IPS DF 6.9 (cell line): ENCODE results near the gene BYSL.
A peak's percentile ranks its signal among the peaks of the same experiment; 100 is the strongest.

Experiments used
- DNase-seq: peaks from one replicate; pipeline ENCODE4 v3.0.0-alpha.2; 2013; ENCODE audit warnings: low read depth, low spot score
- H3K27ac ChIP-seq: one replicate; pipeline ENCODE4 v1.5.1; 2013; ENCODE audit warnings: low read length, control low read depth
- H3K27me3 ChIP-seq: 2 replicates; pipeline ENCODE4 v1.6.1; 2013; ENCODE audit warnings: mild to moderate bottlenecking, low read length; ENCODE audit not compliant: control insufficient read depth, insufficient read depth
- H3K36me3 ChIP-seq: 2 replicates; pipeline ENCODE4 v1.6.1; 2013; ENCODE audit warnings: low read length; ENCODE audit not compliant: control insufficient read depth, insufficient read depth
- H3K4me1 ChIP-seq: 2 replicates; pipeline ENCODE4 v1.6.1; 2013; ENCODE audit warnings: low read length; ENCODE audit not compliant: control insufficient read depth, insufficient read depth
- H3K4me3 ChIP-seq: 2 replicates; pipeline ENCODE4 v1.5.1; 2013; ENCODE audit warnings: mild to moderate bottlenecking, low read length
- H3K9me3 ChIP-seq: 2 replicates; pipeline ENCODE4 v1.6.1; 2013; ENCODE audit warnings: low read length, inconsistent platforms; ENCODE audit not compliant: control insufficient read depth, insufficient read depth
- WGBS: extraction: QIAGEN DNeasy Blood & Tissue Kit; methylation state at CpG from one replicate; pipeline ENCODE4 v1.1.7; 2013; ENCODE audit warnings: mixed read lengths, missing lambda C conversion rate; ENCODE audit not compliant: insufficient read length, insufficient coverage; 5-methylcytosine and 5-hydroxymethylcytosine counted together

BYSL gene

GRCh38 chr6:41964201-41964887 is 43.0 kb downstream of the BYSL start:
- Histone ChIP-seq H3K4me1 (peaks cover 9% of the 10 kb centered on the region), H3K9me3 (no peaks in the 10 kb centered on the region), H3K27me3 (no peaks in the 10 kb centered on the region), H3K36me3 (no peaks in the 10 kb centered on the region), H3K27ac (no peak overlapping the region), H3K4me3 (no peak overlapping the region)
- DNase-seq = no peak
- no CpG with 5 or more reads among the region's 2 CpGs for whole genome bisulfite sequencing

DNA sequence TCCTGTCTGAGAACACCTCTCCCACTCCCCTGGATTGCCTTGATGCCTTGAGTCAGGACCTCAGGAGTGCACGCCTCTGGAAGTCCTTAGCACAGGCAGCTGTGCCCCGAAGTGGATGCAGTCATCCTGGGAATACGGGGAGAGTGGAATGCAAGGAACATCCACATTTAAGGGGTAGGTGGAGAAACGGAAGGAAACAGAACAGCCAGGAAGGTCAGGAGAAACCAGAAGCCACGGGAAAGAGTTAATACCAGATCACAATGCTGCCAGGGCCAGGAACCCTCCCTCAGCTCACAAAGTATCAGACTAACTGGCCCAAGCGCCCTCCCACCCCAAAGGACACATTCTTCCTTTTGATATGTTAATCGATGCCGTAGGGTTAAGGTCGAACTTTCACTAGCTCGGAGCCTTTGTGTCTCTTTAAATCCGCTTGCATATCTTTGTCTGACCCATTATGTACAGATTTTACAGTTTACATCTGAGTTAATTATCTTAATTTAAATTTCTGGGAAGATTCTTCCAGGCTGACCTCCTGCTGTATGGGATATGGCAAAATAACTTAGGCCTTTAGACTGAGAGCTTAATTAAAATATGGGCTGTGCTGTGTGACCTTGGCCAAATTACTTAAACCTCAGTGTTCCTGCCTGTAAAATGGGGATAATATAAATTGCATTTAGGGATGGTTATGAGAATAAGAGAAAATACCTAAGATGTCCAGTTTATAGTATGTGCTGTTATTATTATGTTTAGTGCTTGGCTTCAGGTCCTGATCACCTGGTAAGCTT is 44.3 kb downstream of the BYSL start:
- H3K4me1 ChIP-seq = peaks cover 9% of the 10 kb centered on the region
- H3K4me3 ChIP-seq = no peak overlapping the region
- no peaks in the 10 kb centered on the region for H3K27me3 ChIP-seq
- no peaks in the 10 kb centered on the region for H3K9me3 ChIP-seq
- peak; percentile 89 for DNase-seq
- H3K36me3 ChIP-seq = no peaks in the 10 kb centered on the region
- peak overlapping the region; percentile 14 for H3K27ac ChIP-seq
- WGBS = no CpG with 5 or more reads among the region's 11 CpGs

DNA sequence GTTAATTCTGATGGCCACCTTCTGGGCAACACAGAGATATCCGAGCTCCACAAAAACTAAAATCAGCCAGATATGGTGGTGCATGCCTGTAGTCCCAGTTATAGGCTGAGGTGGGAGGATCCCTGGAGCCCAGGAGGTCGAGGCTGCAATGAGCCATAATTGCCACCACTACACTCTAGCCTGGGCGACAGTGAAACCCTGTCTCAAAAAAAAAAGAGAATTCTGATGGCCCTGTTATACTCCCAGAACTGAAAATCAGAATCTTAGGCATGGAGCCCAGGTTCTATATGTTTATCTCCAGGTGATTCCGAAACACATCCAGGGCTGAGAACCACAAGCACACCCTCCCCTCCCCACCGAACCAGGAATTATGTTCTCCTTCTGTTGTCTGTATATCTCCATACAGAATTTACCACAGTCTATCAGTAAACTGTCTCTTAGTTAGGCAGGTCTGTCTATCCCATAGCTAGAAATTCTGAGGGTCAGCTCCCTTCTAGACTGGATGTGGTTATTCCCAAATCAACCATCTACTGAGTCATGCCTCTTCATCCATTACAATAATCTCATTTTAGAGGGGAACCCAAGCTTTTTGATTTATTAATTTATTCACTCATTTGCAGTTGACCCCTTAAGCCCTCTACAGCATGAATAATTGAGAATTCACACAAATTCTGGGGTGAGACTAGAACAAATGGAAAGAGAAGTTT is 45.1 kb downstream of the BYSL start:
- Histone ChIP-seq H3K4me3 (no peak overlapping the region), H3K27ac (no peak overlapping the region), H3K36me3 (no peaks in the 10 kb centered on the region), H3K27me3 (no peaks in the 10 kb centered on the region), H3K4me1 (peaks cover 9% of the 10 kb centered on the region), H3K9me3 (no peaks in the 10 kb centered on the region)
- whole genome bisulfite sequencing = no CpG with 5 or more reads among the region's 5 CpGs
- no peak for DNase-seq

DNA sequence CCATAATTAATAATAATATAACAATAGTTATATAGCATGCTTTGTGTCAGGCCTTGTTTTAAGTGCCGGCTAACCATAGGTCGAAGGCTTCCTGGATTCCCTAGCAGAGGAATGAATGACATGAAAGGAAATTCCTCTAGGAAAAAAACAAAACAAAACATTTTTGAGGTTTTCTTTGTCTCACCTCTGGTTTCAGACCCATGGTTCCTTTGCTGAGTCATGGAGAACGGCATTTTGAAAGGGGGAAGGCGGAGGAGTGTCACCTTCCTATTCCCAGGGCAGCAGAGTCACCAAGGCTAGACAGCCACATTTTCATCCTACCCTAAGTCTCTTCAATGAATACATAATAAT is 45.6 kb downstream of the BYSL start:
- no CpG with 5 or more reads among the region's 4 CpGs for WGBS
- Histone ChIP-seq H3K4me1 (peaks cover 9% of the 10 kb centered on the region), H3K4me3 (no peak overlapping the region), H3K27ac (no peak overlapping the region), H3K27me3 (no peaks in the 10 kb centered on the region), H3K36me3 (no peaks in the 10 kb centered on the region), H3K9me3 (no peaks in the 10 kb centered on the region)
- DNase-seq = no peak

- Histone ChIP-seq H3K27ac (no peak overlapping the region), H3K4me1 (peaks cover 9% of the 10 kb centered on the region), H3K4me3 (no peak overlapping the region), H3K36me3 (no peaks in the 10 kb centered on the region), H3K27me3 (no peaks in the 10 kb centered on the region), H3K9me3 (no peaks in the 10 kb centered on the region)
- no peak for DNase-seq
- WGBS = no CpG with 5 or more reads among the region's 7 CpGs
Observed at GRCh38 chr6:41967312-41968287, 46.3 kb downstream of the BYSL start.

DNA sequence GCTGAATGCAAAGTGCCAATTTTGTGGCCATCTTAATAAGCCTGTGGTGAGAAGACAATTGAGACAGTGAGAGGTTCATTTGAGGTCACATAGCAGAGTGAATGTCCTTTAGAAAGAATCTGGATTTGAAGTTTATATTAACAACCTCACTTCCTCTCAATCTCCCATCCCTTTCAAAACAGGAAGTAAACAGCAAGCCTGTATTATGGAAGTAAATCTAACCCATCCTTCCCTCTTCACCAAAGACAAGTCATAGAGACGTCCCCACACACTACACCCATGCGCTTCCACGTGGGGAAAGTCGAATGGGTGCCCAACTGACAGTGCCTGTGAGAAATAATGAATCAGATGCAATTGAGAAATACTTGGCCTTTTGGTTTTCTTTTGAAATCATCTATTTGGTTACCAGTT is 49.1 kb downstream of the BYSL start:
- Histone ChIP-seq H3K9me3 (no peaks in the 10 kb centered on the region), H3K27ac (no peak overlapping the region), H3K4me1 (no peaks in the 10 kb centered on the region; the same call in 1 of the 2 replicates), H3K36me3 (no peaks in the 10 kb centered on the region), H3K27me3 (no peaks in the 10 kb centered on the region), H3K4me3 (no peak overlapping the region)
- WGBS = no CpG with 5 or more reads among the region's 4 CpGs
- DNase-seq = no peak

GRCh38 chr6:41972826-41973225 is 51.5 kb downstream of the BYSL start:
- Histone ChIP-seq H3K9me3 (no peaks in the 10 kb centered on the region), H3K27me3 (no peaks in the 10 kb centered on the region), H3K4me3 (no peak overlapping the region), H3K36me3 (no peaks in the 10 kb centered on the region), H3K4me1 (no peaks in the 10 kb centered on the region), H3K27ac (no peak overlapping the region)
- WGBS = 100% methylated on average over 1 of the region's 2 CpGs
- no peak for DNase-seq

- Histone ChIP-seq H3K27me3 (no peaks in the 10 kb centered on the region), H3K36me3 (no peaks in the 10 kb centered on the region), H3K4me1 (no peaks in the 10 kb centered on the region), H3K27ac (no peak overlapping the region), H3K4me3 (no peak overlapping the region), H3K9me3 (no peaks in the 10 kb centered on the region)
- DNase-seq = no peak
- no CpG with 5 or more reads among the region's 5 CpGs for WGBS
Observed at GRCh38 chr6:41974281-41974825, 53.1 kb downstream of the BYSL start.

- Histone ChIP-seq H3K4me1 (no peaks in the 10 kb centered on the region), H3K27ac (no peak overlapping the region)
- WGBS = no CpG with 5 or more reads among the region's 4 CpGs
Observed at GRCh38 chr6:41975276-41975675, 54.0 kb downstream of the BYSL start.

More at GRCh38 chr6:41975276-41975675, 54.0 kb downstream of the BYSL start:
- DNase-seq = no peak
- Histone ChIP-seq H3K9me3 (no peaks in the 10 kb centered on the region), H3K27me3 (no peaks in the 10 kb centered on the region), H3K4me3 (no peak overlapping the region), H3K36me3 (no peaks in the 10 kb centered on the region)
